Mesenchymal stem cell (in vitro differentiated cells and primary cell): Measurements from ENCODE around the gene PDZRN4.

Experiments
- DNase-seq: peaks from one replicate; pipeline ENCODE4 v3.0.0-alpha.2; 2013
- H2AFZ ChIP-seq: one replicate; pipeline ENCODE4 v1.6.1; 2013; ENCODE audit warnings: low read depth, mild to moderate bottlenecking, control low read depth, inconsistent platforms, low read length, moderate library complexity
- H2AK5ac ChIP-seq: 2 replicates; pipeline ENCODE4 v1.6.1; 2013; ENCODE audit warnings: low read length, moderate library complexity, mild to moderate bottlenecking, inconsistent platforms; ENCODE audit not compliant: severe bottlenecking
- H2BK120ac ChIP-seq: one replicate; pipeline ENCODE4 v1.6.1; 2013; ENCODE audit warnings: low read depth, mild to moderate bottlenecking, inconsistent platforms, low read length, moderate library complexity
- H2BK12ac ChIP-seq, 2 experiments: one replicate each; pipeline ENCODE4 v1.6.1; 2013; ENCODE audit warnings: inconsistent platforms in 2 of 2, low read length in 2 of 2, mild to moderate bottlenecking in 2 of 2, moderate library complexity in 2 of 2, control low read depth in 1 of 2
- H2BK15ac ChIP-seq: one replicate; pipeline ENCODE4 v1.6.1; 2013; ENCODE audit warnings: mild to moderate bottlenecking, low read depth, inconsistent platforms; ENCODE audit not compliant: poor library complexity, severe bottlenecking
- H2BK5ac ChIP-seq: 2 replicates; pipeline ENCODE4 v1.6.1; 2013; ENCODE audit warnings: low read depth, mild to moderate bottlenecking, low read length, control low read depth, inconsistent platforms; ENCODE audit not compliant: poor library complexity, severe bottlenecking
- H3K14ac ChIP-seq, 2 experiments: one replicate each; pipeline ENCODE4 v1.6.1; 2013; ENCODE audit warnings: inconsistent platforms in 2 of 2, low read length in 2 of 2, control low read depth in 1 of 2, mild to moderate bottlenecking in 1 of 2, moderate library complexity in 1 of 2
- H3K18ac ChIP-seq, 2 experiments: one replicate each; pipeline ENCODE4 v1.6.1; 2013; ENCODE audit warnings: inconsistent platforms in 2 of 2, low read length in 2 of 2, control low read depth in 1 of 2, low read depth in 1 of 2, mild to moderate bottlenecking in 1 of 2
- H3K23ac ChIP-seq, 2 experiments: one replicate each; pipeline ENCODE4 v1.6.1; 2013; ENCODE audit warnings: inconsistent platforms in 2 of 2, low read length in 2 of 2, mild to moderate bottlenecking in 2 of 2, moderate library complexity in 2 of 2, control low read depth in 1 of 2
- H3K27ac ChIP-seq: 2 replicates; pipeline ENCODE4 v1.5.1; 2013; ENCODE audit warnings: mild to moderate bottlenecking, moderate library complexity, low read length, control low read depth, inconsistent platforms; ENCODE audit not compliant: poor library complexity, severe bottlenecking
- H3K27me3 ChIP-seq, 2 experiments: 2 replicates each; pipeline versions ENCODE4 v1.6.1 to v1.7.0; 2013; ENCODE audit warnings: low read length in 2 of 2, mild to moderate bottlenecking in 2 of 2, moderate library complexity in 2 of 2, control low read depth in 1 of 2, inconsistent platforms in 1 of 2; ENCODE audit not compliant: control insufficient read depth in 1 of 2, insufficient read depth in 1 of 2
- H3K36me3 ChIP-seq, 2 experiments: 2 replicates each; pipeline versions ENCODE4 v1.6.1 to v1.7.0; 2013; ENCODE audit warnings: low read length in 2 of 2, control low read depth in 1 of 2, inconsistent platforms in 1 of 2, low read depth in 1 of 2, mild to moderate bottlenecking in 1 of 2; ENCODE audit not compliant: insufficient read depth in 2 of 2, control insufficient read depth in 1 of 2
- H3K4ac ChIP-seq, 2 experiments: one replicate each; pipeline ENCODE4 v1.6.1; 2013; ENCODE audit warnings: inconsistent platforms in 2 of 2, low read length in 2 of 2, mild to moderate bottlenecking in 2 of 2, moderate library complexity in 2 of 2, control low read depth in 1 of 2, low read depth in 1 of 2
- H3K4me1 ChIP-seq: 2 replicates; pipeline ENCODE4 v1.6.1; 2013; ENCODE audit warnings: low read depth, low read length, control low read depth; ENCODE audit not compliant: control insufficient read depth, insufficient read depth
- H3K4me2 ChIP-seq: 2 replicates; pipeline ENCODE4 v1.6.1; 2013; ENCODE audit warnings: low read length, mild to moderate bottlenecking, inconsistent platforms; ENCODE audit not compliant: poor library complexity, severe bottlenecking
- H3K4me3 ChIP-seq, 2 experiments: 2 replicates each; pipeline versions ENCODE4 v1.5.1 to v1.7.0; 2013; ENCODE audit warnings: low read length in 2 of 2, mild to moderate bottlenecking in 2 of 2, control low read depth in 1 of 2, low read depth in 1 of 2; ENCODE audit not compliant: insufficient read depth in 1 of 2
- H3K79me1 ChIP-seq: replicated peaks from 2 replicates; pipeline ENCODE4 v1.6.1; 2013; ENCODE audit warnings: mild to moderate bottlenecking, control low read depth, low read length, inconsistent platforms; ENCODE audit not compliant: poor library complexity, severe bottlenecking
- H3K9ac ChIP-seq: 2 replicates; pipeline ENCODE4 v1.7.0; 2013; ENCODE audit warnings: mild to moderate bottlenecking, low read length, moderate library complexity
- H3K9me3 ChIP-seq: 2 replicates; pipeline ENCODE4 v1.7.0; 2013; ENCODE audit warnings: mild to moderate bottlenecking, low read length; ENCODE audit not compliant: control insufficient read depth
- H4K8ac ChIP-seq: one replicate; pipeline ENCODE4 v1.6.1; 2013; ENCODE audit warnings: inconsistent platforms, mild to moderate bottlenecking, low read length, moderate library complexity
- H4K91ac ChIP-seq: one replicate; pipeline ENCODE4 v1.6.1; 2013; ENCODE audit warnings: mild to moderate bottlenecking, low read length, inconsistent platforms
- WGBS: methylation state at CpG from one replicate; pipeline ENCODE4 v1.1.7; 2013; ENCODE audit warnings: mixed read lengths; 5-methylcytosine and 5-hydroxymethylcytosine counted together

PDZRN4 gene

DNA sequence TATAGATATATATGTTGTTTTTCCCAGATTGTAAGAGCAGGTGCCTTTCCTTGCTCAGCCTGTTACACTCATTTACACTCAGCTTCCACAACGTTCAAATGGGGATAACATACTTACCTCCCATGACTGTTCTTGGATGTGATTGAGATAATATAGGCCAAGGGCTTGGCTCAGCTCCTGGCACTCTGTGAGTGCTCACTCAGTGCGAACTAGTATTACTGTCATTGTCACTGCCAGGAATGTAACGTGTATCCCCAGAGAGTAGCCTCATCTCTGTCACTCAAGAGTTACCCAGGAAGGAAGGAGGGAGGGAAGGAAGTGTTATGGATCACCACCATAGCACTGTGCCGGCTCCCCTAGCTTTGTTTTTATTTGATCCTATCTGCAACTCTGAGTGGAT is 307.9 kb downstream of the PDZRN4 start:
- Histone ChIP-seq H3K4me3 (no peak overlapping the region), H3K27ac (no peak overlapping the region), H4K91ac (no peak overlapping the region), H2AFZ (no peak overlapping the region), H3K23ac (no peak overlapping the region), H2BK120ac (no peak overlapping the region), H3K4me1 (no peaks in the 10 kb centered on the region), H3K36me3 (no peaks in the 10 kb centered on the region), H4K8ac (no peak overlapping the region), H2BK12ac (no peak overlapping the region), H3K27me3 (no peaks in the 10 kb centered on the region), H3K79me1 (no peaks in the 10 kb centered on the region), H3K18ac (no peak overlapping the region), H3K9ac (no peak overlapping the region), H3K14ac (no peak overlapping the region), H3K4ac (no peak overlapping the region), H2AK5ac (no peak overlapping the region), H3K4me2 (no peak overlapping the region), H3K9me3 (no peaks in the 10 kb centered on the region), H2BK15ac (no peak overlapping the region), H2BK5ac (no peak overlapping the region)
- no peak for DNase-seq
- WGBS = 83% methylated on average over 3 of the region's 4 CpGs

DNA sequence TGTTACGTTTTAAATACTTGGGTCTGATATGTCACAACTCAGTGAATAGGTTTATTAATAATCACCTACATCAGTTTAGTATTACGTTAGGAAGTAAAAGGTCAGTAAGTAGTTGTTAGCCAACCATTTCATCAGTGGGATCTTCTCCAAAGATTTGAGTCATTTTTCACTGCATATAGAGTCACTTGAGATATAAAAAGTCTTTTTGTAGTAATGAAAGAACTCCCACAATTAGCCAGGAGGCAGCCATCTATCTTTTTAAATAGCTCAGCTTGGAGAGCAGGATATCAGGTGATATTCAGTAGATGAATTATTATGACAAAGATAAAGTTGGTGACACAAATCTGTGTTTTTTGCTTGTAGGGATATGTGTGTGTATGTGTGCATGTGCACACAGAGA is 309.3 kb downstream of the PDZRN4 start:
- Histone ChIP-seq H3K4ac (no peak overlapping the region), H3K27me3 (no peaks in the 10 kb centered on the region), H3K4me3 (no peak overlapping the region), H3K18ac (no peak overlapping the region), H3K36me3 (no peaks in the 10 kb centered on the region), H3K14ac (no peak overlapping the region), H2BK12ac (no peak overlapping the region), H3K4me2 (no peak overlapping the region), H2AFZ (no peak overlapping the region), H3K23ac (no peak overlapping the region), H2BK120ac (no peak overlapping the region), H4K91ac (no peak overlapping the region), H3K27ac (no peak overlapping the region), H3K4me1 (no peaks in the 10 kb centered on the region), H3K9ac (no peak overlapping the region), H2BK15ac (no peak overlapping the region), H2BK5ac (no peak overlapping the region), H4K8ac (no peak overlapping the region), H3K79me1 (no peaks in the 10 kb centered on the region), H3K9me3 (no peaks in the 10 kb centered on the region), H2AK5ac (no peak overlapping the region)
- no peak for DNase-seq
- WGBS = no CpG with 5 or more reads among the region's 2 CpGs

DNA sequence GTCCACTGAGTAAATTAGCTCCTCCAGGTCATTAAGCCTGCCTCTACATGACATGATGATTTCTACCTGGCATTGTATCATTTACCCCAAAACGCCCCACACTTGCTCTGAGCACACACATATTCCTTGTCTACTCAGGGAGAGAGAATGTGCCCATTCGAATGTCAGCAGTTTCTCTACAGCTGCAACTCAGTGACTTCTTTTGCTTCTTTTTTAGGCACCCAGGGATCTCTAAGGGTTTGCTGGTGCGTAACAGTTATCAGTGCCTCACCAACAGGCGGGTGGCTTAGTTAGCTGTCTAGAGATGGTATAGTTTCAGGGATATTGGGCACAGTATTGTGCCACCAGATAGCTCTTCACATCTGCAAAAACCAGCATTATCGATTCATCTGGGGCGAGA is 316.9 kb downstream of the PDZRN4 start:
- no peaks in the 10 kb centered on the region for H3K9me3 ChIP-seq
- no peak overlapping the region for H2AFZ ChIP-seq
- H3K4me2 ChIP-seq = no peak overlapping the region
- no peaks in the 10 kb centered on the region for H3K79me1 ChIP-seq
- no peak overlapping the region for H2BK15ac ChIP-seq
- no peak overlapping the region for H3K9ac ChIP-seq
- no peaks in the 10 kb centered on the region for H3K36me3 ChIP-seq
- no peak overlapping the region for H2BK120ac ChIP-seq
- H4K8ac ChIP-seq = no peak overlapping the region
- H3K14ac ChIP-seq = no peak overlapping the region
- 87% methylated on average over 6 of the region's 6 CpGs for WGBS
- no peak overlapping the region for H2BK12ac ChIP-seq
- no peak overlapping the region for H3K18ac ChIP-seq
- DNase-seq = no peak
- no peaks in the 10 kb centered on the region for H3K4me1 ChIP-seq
- H3K23ac ChIP-seq = no peak overlapping the region
- H3K27me3 ChIP-seq = no peaks in the 10 kb centered on the region
- H2AK5ac ChIP-seq = no peak overlapping the region
- no peak overlapping the region for H3K27ac ChIP-seq
- no peak overlapping the region for H4K91ac ChIP-seq
- H3K4me3 ChIP-seq = no peak overlapping the region
- no peak overlapping the region for H3K4ac ChIP-seq
- no peak overlapping the region for H2BK5ac ChIP-seq

DNA sequence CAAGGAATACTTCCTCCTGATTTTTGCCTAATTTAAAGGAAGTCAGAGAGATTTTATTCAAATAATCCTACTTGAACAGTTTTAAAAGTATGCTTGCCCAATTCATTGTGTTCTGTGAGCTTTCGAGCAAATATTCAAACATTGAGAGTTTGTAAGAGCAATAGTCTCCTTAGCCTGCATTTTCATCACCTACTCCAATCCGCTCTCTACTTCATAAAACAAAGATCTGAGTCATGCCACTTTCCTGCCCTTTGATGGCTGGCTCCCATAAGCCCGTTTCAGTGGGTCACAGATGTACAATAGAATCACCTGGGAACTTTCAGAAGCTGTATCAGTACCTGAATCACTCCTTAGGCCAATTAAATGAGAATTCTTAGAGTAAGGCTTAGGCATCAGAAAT is 319.2 kb downstream of the PDZRN4 start:
- H4K8ac ChIP-seq = no peak overlapping the region
- H3K27ac ChIP-seq = no peak overlapping the region
- H3K4me1 ChIP-seq = no peaks in the 10 kb centered on the region
- WGBS = 77% methylated on average over 3 of the region's 3 CpGs
- H2BK5ac ChIP-seq = no peak overlapping the region
- H2AFZ ChIP-seq = no peak overlapping the region
- H3K79me1 ChIP-seq = no peaks in the 10 kb centered on the region
- H2BK120ac ChIP-seq = no peak overlapping the region
- no peaks in the 10 kb centered on the region for H3K9me3 ChIP-seq
- H3K27me3 ChIP-seq = no peaks in the 10 kb centered on the region
- no peak overlapping the region for H3K4ac ChIP-seq
- H4K91ac ChIP-seq = no peak overlapping the region
- no peak overlapping the region for H2BK12ac ChIP-seq
- H3K4me2 ChIP-seq = no peak overlapping the region
- no peak overlapping the region for H3K9ac ChIP-seq
- H3K14ac ChIP-seq = no peak overlapping the region
- H2AK5ac ChIP-seq = no peak overlapping the region
- H3K4me3 ChIP-seq = no peak overlapping the region
- no peak overlapping the region for H3K18ac ChIP-seq
- no peak for DNase-seq
- no peak overlapping the region for H3K23ac ChIP-seq
- no peak overlapping the region for H2BK15ac ChIP-seq
- H3K36me3 ChIP-seq = no peaks in the 10 kb centered on the region
